GM18907 (cell line): Measurements from ENCODE around the gene ADAMTS1.

Source experiments
- ATAC-seq: cut with Tn5 transposase; IDR thresholded peaks from one replicate; pipeline ENCODE4 v1.9.1; 2021; ENCODE audit warnings: mild to moderate bottlenecking, moderate library complexity; ENCODE audit not compliant: unreplicated experiment

ADAMTS1 gene

DNA sequence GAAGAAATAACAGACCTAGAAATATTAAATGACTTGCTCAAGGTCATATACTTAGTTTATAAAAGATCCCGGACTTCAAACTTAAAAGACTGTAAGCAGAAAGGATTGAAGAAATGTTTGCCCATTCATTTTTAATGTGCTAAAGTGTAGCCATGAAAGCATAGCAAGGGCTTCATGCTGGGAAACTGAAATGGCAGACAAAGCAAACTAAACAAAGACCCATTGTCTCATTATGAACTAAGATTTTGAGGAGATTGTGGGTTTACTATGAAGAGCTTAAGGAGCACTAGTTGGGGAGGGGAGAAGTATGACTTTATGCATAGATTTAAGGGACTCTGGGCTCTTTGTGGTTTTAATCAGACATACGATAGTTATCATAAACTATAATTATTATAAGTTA is 26.3 kb downstream of the ADAMTS1 start:
- no peak for ATAC-seq

- ATAC-seq = no peak
These were observed 30.0 kb downstream of the ADAMTS1 start for GRCh38 chr21:26815197-26815596.

- no peak for ATAC-seq
These were observed 30.8 kb downstream of the ADAMTS1 start for GRCh38 chr21:26814386-26814785.

- no peak for ATAC-seq
These were observed 31.7 kb downstream of the ADAMTS1 start for GRCh38 chr21:26813426-26813998.

DNA sequence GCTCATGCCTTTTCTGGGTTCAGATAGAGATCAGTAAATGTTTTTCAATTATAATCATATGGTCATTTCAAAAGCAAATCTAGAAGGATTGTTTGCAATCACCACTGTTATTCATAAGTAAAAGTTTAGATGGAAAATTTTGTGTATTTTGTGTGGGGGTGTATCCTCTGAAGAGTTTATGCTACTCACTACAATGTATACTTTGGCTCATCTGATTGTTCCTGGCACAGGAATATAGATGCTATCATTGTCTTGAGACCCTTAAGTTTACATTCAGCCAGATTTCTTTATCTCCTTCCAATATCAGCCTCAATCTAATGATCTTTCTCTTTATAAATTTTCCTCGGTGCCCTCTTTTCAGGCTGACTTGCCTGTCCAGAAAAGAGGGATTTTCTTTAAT is 33.0 kb downstream of the ADAMTS1 start:
- ATAC-seq = no peak

- ATAC-seq = no peak
These were observed 33.7 kb downstream of the ADAMTS1 start for GRCh38 chr21:26811482-26811881.

GRCh38 chr21:26810676-26811415 is 34.4 kb downstream of the ADAMTS1 start:
- ATAC-seq = no peak

GRCh38 chr21:26810266-26810665 is 34.9 kb downstream of the ADAMTS1 start:
- ATAC-seq = no peak

DNA sequence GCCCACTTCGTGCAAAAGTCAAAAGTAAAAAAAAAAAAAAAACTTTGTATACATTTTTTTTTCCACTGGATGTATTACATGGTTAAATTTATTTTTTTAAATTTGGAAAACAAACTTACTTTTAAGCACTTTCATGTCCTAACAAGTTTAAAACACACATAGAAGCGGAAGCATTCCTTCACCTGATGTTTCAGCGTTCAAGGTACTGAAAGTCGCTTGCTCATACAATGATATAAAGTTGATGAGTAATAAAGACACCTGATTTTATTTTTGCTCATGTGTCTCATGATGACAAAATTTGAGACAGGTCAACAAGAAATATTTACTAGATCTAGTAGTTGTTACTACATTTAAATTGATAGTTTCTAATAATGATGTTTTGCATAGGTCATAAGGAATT is 35.5 kb downstream of the ADAMTS1 start:
- ATAC-seq = no peak

GRCh38 chr21:26806801-26807295 is 38.4 kb downstream of the ADAMTS1 start:
- ATAC-seq = no peak

DNA sequence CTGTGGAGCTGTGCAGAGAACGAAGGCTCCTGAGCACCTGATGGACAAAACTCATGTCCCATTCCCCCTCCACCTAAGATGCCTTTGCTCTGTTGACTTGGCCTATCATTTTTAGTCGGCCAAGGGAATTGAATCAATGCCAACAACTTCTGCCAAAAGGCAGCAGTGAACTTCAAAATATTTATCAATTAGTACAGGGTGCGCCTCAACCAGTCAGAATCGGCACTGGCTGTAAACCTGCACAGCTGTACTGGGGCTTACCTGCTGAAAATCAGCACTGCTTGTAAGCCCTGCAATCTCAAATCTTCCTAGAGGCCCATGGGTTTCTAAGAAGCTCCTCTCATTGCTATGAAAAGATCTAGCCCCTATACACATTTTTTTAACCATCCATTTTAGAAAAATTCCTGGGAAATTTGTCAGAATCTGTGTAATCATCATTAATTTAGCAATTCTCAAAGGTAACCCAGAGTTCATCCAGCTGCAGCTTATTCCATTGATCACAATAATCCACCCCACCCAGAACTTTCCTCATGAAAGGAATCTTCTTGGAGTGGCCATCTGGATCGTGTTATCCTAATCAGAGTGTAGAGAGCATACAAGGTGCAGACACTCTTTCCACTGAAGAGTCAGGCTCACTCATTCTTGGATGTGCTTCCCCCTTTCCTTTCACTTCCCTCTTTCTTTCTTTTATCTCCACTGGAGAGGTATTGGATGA is 40.2 kb downstream of the ADAMTS1 start:
- ATAC-seq = no peak

DNA sequence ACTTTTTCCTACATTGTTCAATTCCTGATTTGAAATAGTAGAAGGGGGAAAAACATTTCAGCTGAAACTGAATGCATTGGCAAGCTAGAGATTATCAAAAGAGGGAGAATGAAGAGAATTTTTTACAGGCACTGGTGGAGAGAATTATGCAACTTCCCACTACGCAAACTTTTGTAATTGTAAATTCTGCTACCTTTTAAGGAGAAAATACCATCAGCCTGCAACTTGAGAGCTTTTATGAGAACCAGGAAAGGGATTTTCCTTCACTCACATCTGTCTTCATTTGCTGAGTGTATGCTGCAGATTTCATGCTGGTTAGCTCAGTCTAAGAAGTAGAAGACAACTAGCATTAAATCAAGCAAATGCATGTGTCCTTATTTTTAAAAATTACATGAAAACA is 43.7 kb downstream of the ADAMTS1 start:
- ATAC-seq = no peak

- ATAC-seq = no peak
These were observed 44.2 kb downstream of the ADAMTS1 start for GRCh38 chr21:26800970-26801431.

- ATAC-seq = no peak
These were observed 44.8 kb downstream of the ADAMTS1 start for GRCh38 chr21:26800455-26800854.

DNA sequence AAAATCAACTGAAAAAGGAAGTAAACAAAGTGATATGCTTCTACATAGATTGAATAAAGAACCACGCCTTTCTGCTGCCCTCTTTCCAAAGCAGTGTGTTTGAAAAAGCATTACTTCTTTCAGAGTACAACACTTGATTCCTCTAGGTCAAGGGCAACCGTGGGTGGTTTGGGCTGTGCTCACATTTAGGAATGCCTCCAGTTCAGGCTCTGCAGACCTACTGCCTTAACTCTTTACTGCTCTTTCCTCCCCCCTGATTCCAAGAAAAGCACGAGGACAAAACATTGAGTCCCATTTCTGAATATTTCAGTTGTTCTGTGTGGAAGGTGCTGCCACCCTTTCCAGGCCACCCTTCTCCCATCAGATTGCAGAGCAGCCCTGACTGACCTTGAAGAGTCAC is 45.2 kb downstream of the ADAMTS1 start:
- no peak for ATAC-seq

DNA sequence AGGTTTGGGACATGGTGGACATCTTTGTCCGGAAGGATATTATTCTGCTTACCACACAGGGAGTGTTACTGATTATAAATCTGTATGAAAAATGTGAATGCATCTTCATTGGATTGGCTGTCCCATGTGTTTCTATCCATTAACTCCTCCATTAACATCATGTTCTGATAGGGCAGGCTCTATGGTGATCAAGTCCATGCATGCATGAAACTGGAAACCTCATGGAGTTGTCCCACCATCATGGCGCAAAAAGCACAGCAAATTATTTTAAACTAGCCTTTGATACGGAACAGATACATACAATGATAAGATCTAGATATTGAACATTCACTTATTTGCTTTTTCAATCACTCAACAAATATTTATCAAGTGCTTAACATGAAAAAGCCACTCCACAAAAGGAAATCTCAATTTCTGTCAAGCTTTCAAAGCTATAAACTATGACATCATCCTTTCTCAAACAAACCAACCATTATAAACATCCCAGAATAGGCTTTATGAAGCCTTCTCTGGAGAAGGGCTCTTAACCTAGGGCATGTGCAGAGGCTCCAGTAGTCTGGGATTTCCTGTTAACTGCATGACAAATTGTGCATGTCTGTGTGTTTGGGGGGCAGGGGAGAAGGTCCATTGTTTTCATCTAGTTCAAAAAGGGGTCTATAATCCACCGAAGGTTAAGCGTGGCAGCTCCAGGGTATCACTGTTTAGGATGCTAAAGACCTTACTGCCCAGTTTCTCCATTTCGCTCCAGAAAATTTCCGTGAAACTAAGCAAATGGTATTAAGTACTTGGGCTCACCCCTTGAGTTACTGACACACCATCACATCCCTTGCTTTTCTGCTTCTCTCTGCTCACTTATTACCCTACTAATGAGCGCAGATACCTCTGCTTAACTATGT is 46.1 kb downstream of the ADAMTS1 start:
- ATAC-seq = no peak

- no peak for ATAC-seq
These were observed 47.2 kb downstream of the ADAMTS1 start for GRCh38 chr21:26797878-26798456.

DNA sequence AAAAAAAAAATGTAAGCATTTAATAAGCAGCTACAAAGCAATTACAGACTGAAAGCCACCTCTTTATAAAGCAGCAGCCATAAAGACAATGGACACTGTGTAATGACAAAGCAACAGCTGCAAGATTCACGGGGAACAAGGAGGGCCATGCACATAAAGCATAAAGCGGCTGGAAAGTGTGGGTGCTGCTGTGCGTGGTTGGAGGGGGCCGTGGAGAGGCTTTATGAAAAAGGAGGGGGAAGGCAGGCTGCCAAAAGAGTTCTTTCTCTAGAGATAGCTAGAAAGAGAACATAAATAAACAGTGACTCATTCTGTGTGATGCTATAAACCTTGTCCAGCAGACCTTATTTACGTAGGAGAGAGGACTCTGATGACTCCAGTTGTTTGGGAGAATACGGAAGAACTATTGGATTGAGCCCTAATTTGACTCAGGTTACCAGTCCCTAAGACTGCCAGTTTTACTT is 49.3 kb downstream of the ADAMTS1 start:
- no peak for ATAC-seq

DNA sequence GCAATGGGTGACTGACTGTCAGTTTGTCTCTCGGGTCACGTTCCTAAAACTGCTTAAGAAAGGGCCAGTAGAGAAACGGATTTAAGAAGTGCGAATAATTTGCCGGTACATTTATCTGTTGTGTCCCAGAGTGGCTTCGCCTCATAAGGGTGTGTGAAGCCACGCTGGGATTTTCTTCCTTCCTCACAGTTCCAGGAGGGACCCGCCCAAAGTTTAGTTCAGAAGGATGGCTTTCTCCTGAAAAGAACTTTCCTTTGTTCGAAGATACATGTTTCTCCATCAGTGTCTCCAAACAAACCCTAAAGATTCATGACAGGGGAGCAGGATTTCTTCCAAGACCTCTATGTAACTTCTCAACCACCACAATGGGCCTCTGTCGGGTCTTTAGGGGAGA is 49.8 kb downstream of the ADAMTS1 start:
- ATAC-seq = no peak

DNA sequence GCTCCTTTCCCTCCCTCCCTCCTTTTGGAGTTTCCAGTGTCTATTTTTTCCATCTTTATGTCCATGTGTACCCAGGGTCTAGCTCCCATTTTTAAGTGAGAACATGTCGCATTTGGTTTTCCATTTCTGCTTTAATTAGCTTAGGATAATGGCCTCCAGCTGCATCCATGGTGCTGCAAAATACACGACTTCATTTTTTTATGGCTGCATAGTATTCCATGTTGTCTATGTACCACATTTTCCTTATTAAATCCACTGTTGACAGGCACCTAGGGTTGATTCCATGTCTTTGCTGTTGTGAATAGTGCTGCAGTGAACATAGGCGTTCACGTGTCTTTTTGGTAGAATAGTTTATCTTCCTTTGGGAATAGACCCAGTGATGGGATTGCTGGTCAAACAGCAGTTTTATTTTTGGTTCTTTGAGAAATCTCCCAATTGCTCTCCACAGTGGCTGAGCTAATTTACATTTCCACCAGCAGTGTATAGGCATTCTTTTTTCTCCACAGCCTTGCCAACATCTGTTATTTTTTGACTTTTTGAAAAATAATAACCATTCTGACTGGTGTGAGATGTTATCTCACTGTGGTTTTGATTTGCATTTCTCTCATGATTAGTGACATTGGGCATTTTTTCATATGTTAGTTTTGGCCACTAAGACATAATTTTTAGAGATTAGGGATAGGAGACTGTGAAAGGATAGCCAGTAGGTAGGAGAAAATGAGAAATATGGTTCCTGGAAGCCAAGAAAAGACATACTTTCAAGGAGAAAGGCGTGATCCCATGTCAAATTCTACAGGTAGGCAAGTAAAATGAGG is 50.4 kb downstream of the ADAMTS1 start:
- no peak for ATAC-seq
